ENCODE results near the gene MINK1. TPM values are rescaled to one million over a fixed set of nuclear protein-coding genes. Genes with fewer than 3 reads are reported as not detected.

The MINK1 gene
- total and polyA plus RNA-seq, 2 of the 8 experiments (the other 6 are each of a cell fraction or from before 2014, with no cell fraction given), result 26.9 to 77.7 TPM

DNA sequence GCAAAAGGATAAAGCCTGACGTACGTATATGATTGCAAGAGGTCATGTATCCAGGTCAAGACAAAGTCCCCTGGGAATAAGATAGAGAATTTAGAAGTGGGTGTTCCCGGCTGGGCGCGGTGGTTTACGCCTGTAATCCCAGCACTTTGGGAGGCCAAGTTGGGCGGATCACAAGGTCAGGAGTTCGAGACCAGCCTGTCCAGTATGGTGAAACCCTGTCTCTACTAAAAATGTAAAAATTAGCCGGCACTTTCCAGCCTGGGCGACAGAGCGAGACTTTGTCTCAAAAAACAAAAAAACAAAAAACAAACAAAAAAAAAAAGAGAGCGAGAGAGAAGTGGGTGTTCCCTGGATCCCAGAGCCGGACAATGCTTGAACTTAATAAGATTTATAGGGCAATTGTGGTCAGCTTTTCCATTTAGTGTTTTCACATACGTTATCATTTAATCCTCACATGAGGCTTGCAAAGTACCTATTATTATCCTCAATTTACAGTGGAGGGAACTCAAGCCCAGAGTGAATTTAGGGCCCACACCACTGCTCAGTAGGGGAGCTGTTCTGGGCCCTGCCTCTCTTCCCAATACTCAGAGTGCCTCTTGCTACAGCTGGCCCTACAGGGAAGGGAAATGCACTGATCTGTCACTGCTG is 44.9 kb upstream of the MINK1 start:
- H3K56ac ChIP-seq (replicated peaks; ENCODE audit: insufficient read length, low read depth, low read length), result no peak overlapping the region
- H3K4me2 ChIP-seq (ENCODE audit: insufficient read depth in 1 of 2, low read depth in 2 of 2, low read length in 2 of 2), result peak overlapping the region; percentile 70 to 98
- H4K8ac ChIP-seq (ENCODE audit: extremely low read depth, insufficient read depth, low read length), result no peak overlapping the region
- H2AFZ ChIP-seq (ENCODE audit: low read length), result no peak overlapping the region
- no peak overlapping the region for H2AK5ac ChIP-seq (ENCODE audit: low read depth, low read length)
- 93% methylated on average over 14 of the region's 14 CpGs; no CpG with 5 or more reads in 1 of the 2 experiments for WGBS, 2 experiments (ENCODE audit: extremely low coverage in 1 of 2, insufficient coverage in 1 of 2, insufficient read length in 1 of 2, insufficient replicate concordance in 2 of 2, low coverage in 1 of 2, low lambda C conversion rate in 2 of 2, missing lambda C conversion rate in 1 of 2)
- no peak overlapping the region for H2BK12ac ChIP-seq (ENCODE audit: low read depth, low read length)
- FAIRE-seq (no peak), DNase-seq (ENCODE audit: low read depth in 1 of 2, low spot score in 2 of 2) (no peak)
- peaks cover 3 to 30% (median 17%) of the 10 kb centered on the region in 4 experiments for H3K27me3 ChIP-seq (replicated peaks in 1 of 4; ENCODE audit: control insufficient read depth in 3 of 4, extremely low read depth in 1 of 4, insufficient read depth in 3 of 4, low read length in 3 of 4)
- H2BK120ac ChIP-seq (replicated peaks; ENCODE audit: low read depth, low read length), result no peak overlapping the region
- H3K9me3 ChIP-seq (ENCODE audit: insufficient read depth in 2 of 2, low read depth in 1 of 2, low read length in 1 of 2), result no peaks in the 10 kb centered on the region
- CTCF ChIA-PET (ENCODE audit: partially characterized antibody), result interaction anchor here (0.6 to 4.8 kb wide), 18 partner anchors 10 to 146 kb away, joined by 3 to 27 read pairs (median 3); partner anchors contain the start of gene TM4SF5
- no peak overlapping the region for H3K18ac ChIP-seq (ENCODE audit: extremely low read depth, low read length)
- no peak overlapping the region for H3K4ac ChIP-seq (replicated peaks; ENCODE audit: insufficient read length, low read depth, low read length)
- peaks cover 17% of the 10 kb centered on the region for H3K23me2 ChIP-seq (ENCODE audit: low read depth, low read length)
- H3K79me2 ChIP-seq (ENCODE audit: control insufficient read depth in 1 of 2, insufficient read depth in 2 of 2, low read length in 2 of 2), result no peaks in the 10 kb centered on the region
- H3K27ac ChIP-seq (ENCODE audit: low read depth, low read length), result no peak overlapping the region
- peak overlapping the region; percentile 61 for H4K91ac ChIP-seq (replicated peaks; ENCODE audit: insufficient read length, low read length)
- peak overlapping the region; percentile 46 to 74 (median 66); a peak in 6 of 8 replicates for H3K4me3 ChIP-seq (ENCODE audit: extremely low read depth in 1 of 4, insufficient read depth in 2 of 4, low read depth in 3 of 4, low read length in 4 of 4)
- peaks cover 0 to 2% of the 10 kb centered on the region in 2 experiments for H4K20me1 ChIP-seq (replicated peaks in 1 of 2; ENCODE audit: control insufficient read depth in 1 of 2, insufficient read depth in 2 of 2, low read length in 2 of 2)
- H4K5ac ChIP-seq (ENCODE audit: insufficient read length, low read depth, low read length), result no peak overlapping the region
- no peak overlapping the region for H2BK20ac ChIP-seq (ENCODE audit: low read length)
- H3K14ac ChIP-seq (ENCODE audit: insufficient read length), result no peak overlapping the region
- H2BK5ac ChIP-seq (ENCODE audit: low read depth, low read length), result no peak overlapping the region
- no peak overlapping the region for H3K9ac ChIP-seq (replicated peaks in 1 of 4; ENCODE audit: extremely low read depth in 1 of 4, low read depth in 3 of 4, low read length in 3 of 4)
- TF ChIP-seq SUZ12 (IDR thresholded peaks at IDR 0.05; ENCODE audit: low read length) (no peak), TAF1 (IDR thresholded peaks at IDR 0.05; ENCODE audit: low read depth, low read length) (no peak), HDAC6 (IDR thresholded peaks at IDR 0.05; ENCODE audit: low read depth, low read length) (no peak)
- H3K4me1 ChIP-seq (replicated peaks in 1 of 4; ENCODE audit: control insufficient read depth in 3 of 4, insufficient read depth in 4 of 4, low read length in 3 of 4), result peaks cover 0 to 15% (median 8%) of the 10 kb centered on the region in 4 experiments; a peak in 5 of 7 replicates
- no peak overlapping the region for H2BK15ac ChIP-seq (ENCODE audit: low read length)
- H3K36me3 ChIP-seq (ENCODE audit: control insufficient read depth in 2 of 4, insufficient read depth in 4 of 4, low read length in 3 of 4), result no peaks in the 10 kb centered on the region
- no peak overlapping the region for H3K23ac ChIP-seq (ENCODE audit: insufficient read length)
- H3K79me1 ChIP-seq (ENCODE audit: low read depth, low read length), result no peaks in the 10 kb centered on the region
- POLR2A ChIA-PET (ENCODE audit: partially characterized antibody), result interaction anchor here (0.8 to 3.1 kb wide), 8 partner anchors 18 to 152 kb away, joined by 3 to 15 read pairs (median 4); partner anchors contain the start of genes PLD2, RNF167 and SLC25A11
